DMS53 treated with DMSO at 0.1 percent for 48 hours (cell line): ENCODE measurements around the gene VPREB3.

ENCODE experiments used
- DNase-seq: peaks from one replicate; lab custom pipeline; 2025; ENCODE audit not compliant: unreplicated experiment; lab: John Stamatoyannopoulos, UW

Gene VPREB3

DNA sequence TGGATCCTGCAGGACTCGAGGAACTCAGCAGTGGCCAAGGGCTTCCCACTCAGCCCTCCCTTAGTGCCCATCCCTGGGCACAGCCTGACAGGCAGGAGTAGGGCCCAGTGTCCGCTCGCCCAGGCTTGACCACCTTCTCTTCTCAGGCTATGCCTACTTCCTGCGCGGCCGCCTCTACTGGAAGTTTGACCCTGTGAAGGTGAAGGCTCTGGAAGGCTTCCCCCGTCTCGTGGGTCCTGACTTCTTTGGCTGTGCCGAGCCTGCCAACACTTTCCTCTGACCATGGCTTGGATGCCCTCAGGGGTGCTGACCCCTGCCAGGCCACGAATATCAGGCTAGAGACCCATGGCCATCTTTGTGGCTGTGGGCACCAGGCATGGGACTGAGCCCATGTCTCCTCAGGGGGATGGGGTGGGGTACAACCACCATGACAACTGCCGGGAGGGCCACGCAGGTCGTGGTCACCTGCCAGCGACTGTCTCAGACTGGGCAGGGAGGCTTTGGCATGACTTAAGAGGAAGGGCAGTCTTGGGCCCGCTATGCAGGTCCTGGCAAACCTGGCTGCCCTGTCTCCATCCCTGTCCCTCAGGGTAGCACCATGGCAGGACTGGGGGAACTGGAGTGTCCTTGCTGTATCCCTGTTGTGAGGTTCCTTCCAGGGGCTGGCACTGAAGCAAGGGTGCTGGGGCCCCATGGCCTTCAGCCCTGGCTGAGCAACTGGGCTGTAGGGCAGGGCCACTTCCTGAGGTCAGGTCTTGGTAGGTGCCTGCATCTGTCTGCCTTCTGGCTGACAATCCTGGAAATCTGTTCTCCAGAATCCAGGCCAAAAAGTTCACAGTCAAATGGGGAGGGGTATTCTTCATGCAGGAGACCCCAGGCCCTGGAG lies 29.3 kb upstream of the VPREB3 start:
- no peak for DNase-seq

DNA sequence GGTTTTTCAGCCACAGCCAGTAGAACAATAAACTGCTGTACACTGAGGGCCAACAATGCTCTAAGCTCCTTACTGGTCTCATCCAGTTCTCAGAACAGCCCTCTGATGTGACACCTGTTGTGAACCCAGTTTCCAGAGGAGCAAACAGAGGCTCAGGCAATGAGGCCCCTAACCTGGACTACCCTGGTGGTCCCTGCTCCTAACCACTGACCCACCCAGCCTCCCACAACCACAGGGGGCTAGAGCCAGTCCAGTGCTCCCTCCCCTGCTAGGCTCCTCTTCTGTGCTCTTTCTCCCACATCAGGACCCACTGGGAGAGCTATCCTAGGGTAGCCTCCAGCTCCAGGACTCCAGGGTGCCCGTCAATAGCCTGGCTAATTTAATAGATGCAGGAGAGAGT lies 28.5 kb upstream of the VPREB3 start:
- no peak for DNase-seq

DNA sequence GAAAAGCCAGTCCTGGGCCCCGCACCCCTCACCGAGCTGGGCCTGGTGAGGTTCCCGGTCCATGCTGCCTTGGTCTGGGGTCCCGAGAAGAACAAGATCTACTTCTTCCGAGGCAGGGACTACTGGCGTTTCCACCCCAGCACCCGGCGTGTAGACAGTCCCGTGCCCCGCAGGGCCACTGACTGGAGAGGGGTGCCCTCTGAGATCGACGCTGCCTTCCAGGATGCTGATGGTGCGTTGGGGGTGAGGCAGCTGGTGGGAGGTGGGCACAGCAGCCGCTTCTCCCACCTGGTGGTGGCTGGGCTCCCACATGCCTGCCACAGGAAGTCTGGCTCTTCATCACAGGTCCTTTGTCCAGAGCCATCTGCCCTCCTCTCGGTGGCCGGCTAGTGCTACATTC lies 28.0 kb upstream of the VPREB3 start:
- no peak for DNase-seq

DNA sequence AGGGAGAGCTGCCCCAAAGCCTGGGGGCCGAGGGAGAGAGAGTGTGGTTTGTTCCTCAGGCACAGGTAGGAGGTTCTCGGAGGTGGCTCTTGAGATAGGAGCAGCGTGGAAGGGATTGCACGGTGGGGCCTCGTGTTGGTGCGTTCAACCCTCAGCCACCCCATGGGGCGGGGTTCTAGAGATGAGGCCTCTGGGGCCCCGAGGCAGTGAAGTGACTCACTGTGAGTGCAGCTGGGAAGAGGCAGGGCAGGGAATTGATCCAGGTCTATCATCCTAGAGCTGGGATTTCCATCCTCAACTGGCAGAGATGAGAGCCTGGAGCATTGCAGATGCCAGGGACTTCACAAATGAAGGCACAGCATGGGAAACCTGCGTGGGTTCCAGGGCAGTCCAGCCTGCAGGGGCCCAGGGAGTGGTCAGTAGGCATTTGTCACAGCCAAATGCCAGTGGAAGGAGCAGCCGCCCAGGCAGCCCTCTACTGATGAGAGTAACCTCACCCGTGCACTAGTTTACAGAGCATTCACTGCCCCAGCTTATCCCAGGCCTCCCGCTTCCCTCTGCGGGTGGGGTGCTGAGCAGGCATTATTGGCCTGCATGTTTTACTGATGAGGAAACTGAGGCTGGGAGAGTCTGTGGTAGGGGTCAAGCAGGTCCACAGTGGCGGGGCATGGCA lies 27.4 kb upstream of the VPREB3 start:
- DNase-seq = no peak

DNA sequence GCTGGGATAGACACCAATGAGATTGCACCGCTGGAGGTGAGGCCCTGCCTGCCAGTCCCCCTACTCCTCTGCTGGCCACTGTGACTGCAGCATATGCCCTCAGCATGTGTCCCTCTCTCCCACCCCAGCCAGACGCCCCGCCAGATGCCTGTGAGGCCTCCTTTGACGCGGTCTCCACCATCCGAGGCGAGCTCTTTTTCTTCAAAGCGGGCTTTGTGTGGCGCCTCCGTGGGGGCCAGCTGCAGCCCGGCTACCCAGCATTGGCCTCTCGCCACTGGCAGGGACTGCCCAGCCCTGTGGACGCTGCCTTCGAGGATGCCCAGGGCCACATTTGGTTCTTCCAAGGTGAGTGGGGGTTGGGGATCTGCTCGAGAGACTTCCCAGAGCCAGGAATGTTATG lies 26.8 kb upstream of the VPREB3 start:
- no peak for DNase-seq

DNA sequence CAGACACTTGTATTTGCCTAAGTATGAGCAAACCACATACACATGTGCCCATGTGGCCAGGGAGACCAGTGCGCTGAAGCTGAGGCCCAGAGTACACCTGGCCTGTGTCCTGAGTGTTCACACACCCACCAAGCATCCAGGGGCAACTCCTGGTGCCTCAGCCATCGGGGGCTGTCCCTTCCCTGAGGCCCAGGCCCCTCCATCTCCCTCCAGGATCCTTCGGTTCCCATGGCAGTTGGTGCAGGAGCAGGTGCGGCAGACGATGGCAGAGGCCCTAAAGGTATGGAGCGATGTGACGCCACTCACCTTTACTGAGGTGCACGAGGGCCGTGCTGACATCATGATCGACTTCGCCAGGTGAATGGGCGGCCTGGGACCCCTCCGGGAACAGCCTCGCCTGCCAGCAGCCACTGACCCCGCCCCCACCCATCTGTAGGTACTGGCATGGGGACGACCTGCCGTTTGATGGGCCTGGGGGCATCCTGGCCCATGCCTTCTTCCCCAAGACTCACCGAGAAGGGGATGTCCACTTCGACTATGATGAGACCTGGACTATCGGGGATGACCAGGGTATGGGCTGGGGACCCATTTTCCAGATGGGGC lies 26.0 kb upstream of the VPREB3 start:
- no peak for DNase-seq

DNA sequence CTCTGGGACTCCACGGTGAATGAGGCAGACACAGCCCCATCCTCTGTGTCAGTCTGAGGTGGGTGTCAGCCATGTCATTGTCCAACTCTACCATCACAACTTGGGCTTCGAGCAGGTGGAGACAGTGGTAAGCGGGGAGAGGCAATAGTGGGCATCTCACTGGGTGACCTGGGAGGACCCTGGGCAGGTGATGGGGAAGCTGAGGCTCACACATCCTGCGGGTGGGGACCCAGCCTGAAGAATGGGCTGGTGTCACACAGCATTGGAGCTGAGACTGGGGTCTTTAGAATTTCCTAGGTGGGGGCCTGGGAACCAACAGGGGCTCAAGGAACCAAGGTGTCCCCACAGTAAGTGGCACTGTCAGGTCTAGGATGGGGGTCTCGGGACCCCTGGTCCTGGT lies 25.5 kb upstream of the VPREB3 start:
- DNase-seq = no peak

DNA sequence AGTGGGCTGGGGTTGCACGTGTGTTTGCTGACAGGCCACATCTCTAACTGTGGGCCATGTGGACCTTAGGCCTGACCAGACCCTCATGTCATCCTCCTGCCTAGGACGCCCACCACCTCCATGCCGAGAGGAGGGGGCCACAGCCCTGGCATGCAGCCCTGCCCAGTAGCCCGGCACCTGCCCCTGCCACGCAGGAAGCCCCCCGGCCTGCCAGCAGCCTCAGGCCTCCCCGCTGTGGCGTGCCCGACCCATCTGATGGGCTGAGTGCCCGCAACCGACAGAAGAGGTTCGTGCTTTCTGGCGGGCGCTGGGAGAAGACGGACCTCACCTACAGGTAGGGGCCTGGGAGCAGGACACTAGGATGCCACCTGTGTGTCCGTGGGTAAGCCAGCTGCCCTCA lies 24.9 kb upstream of the VPREB3 start:
- DNase-seq = no peak

DNA sequence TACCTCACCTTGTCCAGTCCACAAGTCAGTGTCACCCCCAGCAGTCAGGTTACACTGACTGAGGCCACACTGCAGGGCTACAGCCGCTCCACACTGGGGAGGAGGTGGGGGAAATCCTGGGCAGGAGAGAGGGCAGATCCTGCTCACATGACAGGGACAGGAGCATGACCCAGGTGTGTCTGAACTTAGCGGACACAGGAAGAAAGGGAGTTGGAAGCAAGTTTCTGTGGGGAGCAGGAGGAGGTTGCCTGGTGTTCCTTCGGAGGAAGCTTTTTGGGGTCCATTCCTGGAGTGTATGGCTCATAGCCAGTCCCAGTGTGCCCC lies 24.3 kb upstream of the VPREB3 start:
- no peak for DNase-seq

DNA sequence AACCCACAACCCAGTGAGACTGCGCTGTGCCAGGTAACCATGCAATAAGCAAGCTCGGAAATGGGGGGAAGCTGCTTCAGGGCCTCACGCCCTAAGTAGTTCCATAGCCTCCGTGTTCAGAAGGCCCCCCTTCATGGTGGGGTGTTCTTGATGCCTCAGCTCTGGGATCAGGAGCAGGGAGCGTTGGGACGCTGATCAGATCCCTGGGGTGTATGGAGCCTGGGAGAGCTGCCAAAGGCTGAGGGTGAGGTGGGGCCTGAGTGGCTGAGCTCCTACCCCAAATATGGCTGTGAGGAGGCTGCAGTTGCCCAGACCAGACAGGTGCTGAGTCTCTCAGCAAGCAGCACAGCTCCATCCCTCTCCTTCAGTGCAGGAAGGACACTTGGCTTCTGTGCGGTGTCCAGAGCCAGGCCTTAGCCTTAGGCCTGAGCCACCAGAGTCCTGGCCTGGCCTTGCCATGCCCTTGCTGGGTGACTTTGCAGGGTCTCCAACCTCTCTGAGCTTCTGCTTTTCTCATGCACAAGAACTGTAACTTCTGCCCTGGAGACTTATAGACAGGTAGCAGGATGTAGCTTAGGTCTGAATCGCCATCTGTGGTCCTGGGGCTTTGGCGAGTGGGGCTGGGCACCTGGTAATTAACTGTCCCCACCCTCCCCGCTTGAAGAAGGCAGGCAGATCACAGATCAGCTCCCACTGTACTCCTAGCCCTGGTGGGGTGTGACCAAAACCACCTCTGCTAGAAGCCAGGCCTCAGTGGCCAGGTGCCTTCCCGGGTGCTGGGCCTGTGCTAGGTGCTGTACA lies 23.8 kb upstream of the VPREB3 start:
- no peak for DNase-seq

DNA sequence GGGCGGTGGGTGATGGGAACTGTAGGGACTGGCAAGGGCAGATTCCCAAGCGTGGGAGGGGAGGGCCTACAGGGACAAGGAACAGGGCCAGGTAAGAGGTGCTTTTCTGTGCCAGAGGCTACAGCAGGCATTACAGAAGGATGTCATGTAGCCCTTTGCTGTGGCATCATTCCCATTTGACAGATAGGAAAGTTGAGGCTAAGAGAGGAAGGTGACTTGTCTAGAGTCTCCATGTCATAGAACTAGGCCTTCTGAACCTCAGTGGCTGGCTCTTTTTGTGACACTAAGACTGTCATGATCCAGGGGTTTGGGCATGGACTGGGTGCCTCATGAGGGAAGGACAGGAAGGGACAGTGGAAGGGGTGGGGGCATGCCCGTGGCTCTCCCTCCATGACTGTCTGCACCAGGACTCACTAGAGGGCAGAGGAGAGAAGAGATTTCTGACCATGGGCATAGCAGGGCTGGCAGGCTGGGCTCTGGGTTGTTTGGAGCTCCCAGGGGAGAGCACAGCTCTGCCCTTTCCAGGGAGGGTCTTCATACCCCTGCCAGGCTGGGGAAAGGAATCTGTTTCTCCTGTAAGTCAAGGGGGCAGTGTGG lies 21.7 kb upstream of the VPREB3 start:
- no peak for DNase-seq

DNA sequence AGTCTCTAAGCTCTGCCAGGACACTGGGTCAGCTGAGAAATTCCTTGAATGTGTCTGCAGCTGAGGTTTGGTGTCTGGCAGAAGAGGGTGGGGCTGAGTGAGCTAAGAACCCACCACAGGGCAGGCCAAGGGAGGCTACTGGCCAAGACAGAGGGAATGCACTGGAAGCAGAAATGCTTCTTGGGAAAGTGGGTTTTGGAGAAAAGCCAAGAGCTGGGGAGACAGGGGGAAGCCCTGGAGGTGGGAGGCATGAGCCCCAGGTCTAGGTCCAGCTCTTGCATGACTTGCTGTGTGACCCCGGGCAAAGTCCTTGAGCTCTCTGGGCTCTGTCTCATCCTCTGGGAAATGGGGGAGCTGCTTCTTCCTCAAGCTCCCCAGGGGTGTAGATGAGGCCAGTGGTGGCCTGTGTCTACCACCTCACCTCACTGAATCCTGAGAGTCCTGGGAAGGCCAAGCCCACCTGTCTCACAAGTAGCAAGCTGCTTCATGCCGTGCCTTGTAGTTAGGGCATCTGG lies 20.8 kb upstream of the VPREB3 start:
- no peak for DNase-seq

DNA sequence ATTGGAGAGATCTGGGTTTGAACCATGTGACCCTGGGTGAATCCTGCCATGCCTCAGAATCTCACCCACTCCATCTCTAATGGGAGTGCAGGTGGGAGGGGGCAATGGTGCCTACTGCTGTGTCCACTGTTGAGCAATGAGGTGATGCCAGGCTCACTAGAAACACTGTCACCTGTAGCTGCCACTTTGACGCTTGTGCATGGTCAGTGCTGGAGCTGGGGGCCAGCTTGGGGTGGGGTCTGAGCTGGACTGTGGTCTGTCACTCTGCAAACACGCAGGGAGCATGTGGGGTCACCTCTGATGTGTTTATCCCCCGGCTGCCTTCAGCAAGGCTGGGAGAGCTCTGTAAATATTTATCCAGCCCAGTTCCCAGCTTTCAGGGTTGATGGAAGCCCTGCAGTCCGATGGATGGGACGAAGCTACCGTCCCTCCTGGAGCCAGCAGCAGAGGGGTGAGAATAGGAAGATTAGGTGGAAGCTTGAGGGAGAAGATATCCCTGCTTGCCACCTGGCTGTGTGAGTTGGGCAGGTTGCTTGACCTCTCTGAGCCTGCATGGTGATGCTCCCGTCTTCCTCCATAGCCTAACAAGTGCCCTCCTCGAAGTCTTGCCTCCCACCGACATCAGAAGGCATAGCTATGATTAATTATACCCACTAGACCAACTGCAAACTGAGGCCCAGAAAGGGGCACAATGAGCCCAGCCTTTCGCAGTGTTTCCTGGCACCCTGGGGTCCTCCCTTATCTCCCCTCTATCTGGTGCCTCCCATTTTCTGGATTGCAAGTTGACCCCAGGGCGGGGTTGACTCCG lies 20.1 kb upstream of the VPREB3 start:
- no peak for DNase-seq

DNA sequence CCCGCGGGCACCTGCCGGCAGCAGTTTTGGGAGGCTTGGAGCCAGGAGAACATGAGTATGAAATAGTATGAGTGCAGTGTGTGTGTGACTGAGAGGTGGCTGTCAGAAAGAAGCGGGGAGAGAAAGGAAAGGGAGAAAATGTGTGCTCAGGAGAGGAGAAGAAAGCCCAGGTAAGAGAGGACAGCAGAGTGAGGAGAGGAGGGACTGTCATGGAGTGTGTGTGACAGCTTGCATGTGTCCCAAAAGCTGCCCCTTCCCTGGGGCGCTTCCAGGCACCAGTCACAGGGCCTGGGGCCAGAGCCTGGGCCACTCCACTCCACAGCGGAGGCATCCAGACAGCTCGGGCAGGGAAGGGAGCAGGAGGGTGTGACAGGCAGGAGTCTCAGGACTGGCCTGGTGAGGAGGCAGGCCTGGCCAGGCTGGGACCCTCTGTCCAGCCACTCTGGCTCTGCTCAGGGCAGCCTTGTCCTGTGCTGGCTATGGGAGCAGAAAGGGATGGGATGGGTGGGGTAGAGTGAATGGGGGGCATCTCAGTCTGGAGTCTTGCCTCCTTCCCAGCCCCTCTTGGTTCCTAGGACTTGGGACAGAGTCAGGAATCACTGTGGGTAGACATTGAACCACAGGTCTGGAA lies 19.4 kb upstream of the VPREB3 start:
- DNase-seq = no peak

DNA sequence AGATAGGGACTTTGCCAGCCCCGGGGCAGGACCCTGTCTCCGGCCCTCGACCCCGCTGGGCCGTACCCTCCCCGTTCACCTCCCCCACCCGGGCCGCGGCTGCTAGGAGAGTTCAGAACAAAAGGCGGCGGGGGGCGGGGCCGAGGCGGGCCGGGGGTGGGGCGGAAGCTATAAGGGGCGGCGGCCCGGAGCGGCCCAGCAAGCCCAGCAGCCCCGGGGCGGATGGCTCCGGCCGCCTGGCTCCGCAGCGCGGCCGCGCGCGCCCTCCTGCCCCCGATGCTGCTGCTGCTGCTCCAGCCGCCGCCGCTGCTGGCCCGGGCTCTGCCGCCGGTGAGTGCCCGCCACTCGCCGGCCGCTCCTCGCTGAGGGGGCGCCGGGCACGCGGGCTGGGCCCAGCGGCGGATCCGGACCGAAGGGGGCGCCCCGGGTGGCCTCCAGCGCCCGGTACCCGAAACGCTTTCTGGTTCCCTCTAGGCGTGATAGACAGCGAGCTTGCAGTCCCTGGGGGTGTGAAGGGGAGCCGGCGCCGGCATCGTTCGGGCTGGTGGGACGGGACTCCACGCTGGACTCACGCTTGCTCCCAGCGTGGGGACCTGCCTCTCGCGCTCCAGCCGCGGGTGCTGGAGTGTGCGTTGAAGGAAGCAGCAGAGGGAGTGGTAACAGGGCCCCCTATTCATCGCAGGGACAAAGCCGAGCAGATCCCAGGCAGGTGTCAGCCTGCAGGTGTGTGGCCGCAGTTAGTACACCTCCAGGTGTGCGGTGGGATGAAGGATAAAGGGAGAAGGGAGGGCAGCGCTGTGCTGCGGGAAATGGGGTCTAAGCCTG lies 18.6 kb upstream of the VPREB3 start, which contains the start of gene MMP11:
Gene MMP11, plus strand, starts transcription at position 201 of the 825 bp plus-strand sequence. Its CDS starts 22 bp downstream, at position 223.
- DNase-seq = no peak

DNA sequence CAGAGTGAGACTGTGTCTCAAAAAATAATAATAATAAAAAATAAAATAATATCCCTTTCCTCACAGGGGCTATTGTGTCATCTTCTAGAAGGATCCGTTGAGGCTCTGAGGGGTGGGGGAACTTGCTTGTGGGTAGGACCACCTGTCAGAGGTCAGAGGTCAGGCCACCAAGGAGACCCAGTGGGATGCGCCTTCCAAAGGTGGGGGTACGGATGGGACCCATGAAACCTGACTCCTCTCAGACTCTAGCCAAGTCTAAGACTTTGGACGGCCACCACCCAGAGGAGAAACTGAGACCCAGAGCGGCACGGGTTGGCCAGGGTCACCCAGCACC lies 18.1 kb upstream of the VPREB3 start:
- no peak for DNase-seq

DNA sequence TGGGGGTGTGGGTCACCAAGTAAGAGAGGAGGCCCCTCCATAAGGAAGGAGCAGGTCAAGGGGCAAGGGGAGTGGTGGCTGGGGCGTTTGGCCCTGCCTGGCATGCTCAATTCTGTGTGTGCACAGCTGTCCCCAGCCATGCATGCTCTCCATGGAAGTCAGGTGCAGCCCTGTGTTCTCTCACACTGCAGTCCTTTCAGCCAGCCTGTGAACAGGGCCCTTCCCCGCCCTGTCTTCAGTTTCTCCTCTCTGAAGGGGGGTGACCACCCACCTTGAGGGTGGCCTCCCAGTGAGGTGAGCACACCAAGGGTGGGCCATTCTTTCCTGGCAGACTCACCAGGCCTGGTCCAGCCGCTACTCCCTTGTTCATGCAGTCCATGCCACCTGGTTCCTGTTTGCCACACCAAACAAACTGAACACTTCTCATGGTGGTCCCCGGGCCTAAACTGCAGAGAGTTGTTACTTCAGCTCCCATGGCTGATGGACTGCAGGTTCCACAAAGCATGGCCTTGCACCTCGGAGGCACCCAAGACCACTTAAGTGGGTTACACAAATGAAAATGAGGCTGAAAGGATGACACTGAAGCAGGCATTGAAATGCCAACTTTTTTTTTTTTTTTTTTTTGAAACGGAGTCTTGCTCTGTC lies 15.2 kb upstream of the VPREB3 start:
- no peak for DNase-seq
